Activated CD8-positive, alpha-beta T cell treated with anti-CD3 and anti-CD28 coated beads for 36 hours (primary cell): ENCODE data around the gene ALOX12. TPM values are rescaled to one million over a fixed set of nuclear protein-coding genes. Genes with fewer than 3 reads are reported as not detected.
A peak's percentile ranks its signal among the peaks of the same experiment; 100 is the strongest.

Experiments used
- ATAC-seq: fragments of 200-7000 bp; cut with Tn5 transposase; one replicate; pipeline ENCODE4 v1.10.0; 2021; ENCODE audit warnings: mild to moderate bottlenecking, moderate library complexity
- CTCF ChIA-PET: fragments of 350-600 bp; sonication (Branson Sonifier 250); formaldehyde crosslinking; loops from one replicate; lab custom pipeline; 2021; ENCODE audit warnings: antibody characterized with exemption; lab: Charles Lee
- POLR2A ChIA-PET: fragments of 350-600 bp; sonication (Branson Sonifier 250); formaldehyde crosslinking; loops from one replicate; lab custom pipeline; 2021; ENCODE audit warnings: antibody characterized with exemption; lab: Charles Lee
- DNase-seq: peaks from one replicate; pipeline ENCODE4 v3.0.0-alpha.2; 2020
- H3K27ac Mint-ChIP-seq: one replicate; pipeline ENCODE4 v1.8.0; 2021; ENCODE audit warnings: mild to moderate bottlenecking, mixed read lengths
- H3K27me3 Mint-ChIP-seq: one replicate; pipeline ENCODE4 v1.8.0; 2021; ENCODE audit warnings: mixed read lengths
- H3K36me3 Mint-ChIP-seq: one replicate; pipeline ENCODE4 v1.8.0; 2021; ENCODE audit warnings: low read depth, mixed read lengths
- H3K4me1 Mint-ChIP-seq: one replicate; pipeline ENCODE4 v1.8.0; 2021; ENCODE audit warnings: low read depth, mixed read lengths
- H3K4me3 Mint-ChIP-seq: one replicate; pipeline ENCODE4 v1.8.0; 2021; ENCODE audit warnings: mild to moderate bottlenecking, moderate library complexity, mixed read lengths
- H3K9me3 Mint-ChIP-seq: one replicate; pipeline ENCODE4 v1.8.0; 2021; ENCODE audit warnings: mixed read lengths
- CTCF ChIP-seq: fragments of 200-600 bp; IDR thresholded peaks from one replicate; pipeline ENCODE4 v1.8.0; 2022; ENCODE audit warnings: antibody characterized with exemption, mild to moderate bottlenecking
- intact Hi-C: fragments of 100-400 bp; cut with micrococcal nuclease; formaldehyde crosslinking; loops from one replicate; pipeline ENCODE4 v1.10.0; 2022
- total RNA-seq, 2 experiments: library from RNA; stranded (reverse); gene quantifications; one replicate each; pipeline ENCODE4 v1.2.3, GENCODE V29; 2021

ALOX12 gene
- total RNA-seq, 2 experiments from 2014 or later = not detected

GRCh38 chr17:7034955-7035590 lies 39.2 kb downstream of the ALOX12 start:
- H3K27me3 Mint-ChIP-seq = no peaks in the 10 kb centered on the region

GRCh38 chr17:7035591-7036368 lies 39.9 kb downstream of the ALOX12 start, which contains the start of gene SLC16A13:
TSS of gene SLC16A13 (plus strand) at chr17:7036015. CDS start at chr17:7036383, 368 bp downstream.
- peak; percentile 95 for ATAC-seq
- DNase-seq = peak; percentile 99
- CTCF ChIA-PET = interaction anchor here (1.0 to 2.5 kb wide), 4 partner anchors 10 to 125 kb away, joined by 3 to 22 read pairs (median 10); partner anchors contain the start of gene BCL6B
- POLR2A ChIA-PET = interaction anchor here (0.6 to 1.9 kb wide), 10 partner anchors 9 to 1617 kb away, joined by 3 to 18 read pairs (median 7); partner anchors contain the start of genes NUP88, PHF23 and RNASEK
- intact Hi-C loops = no loop called here
- TF ChIP-seq CTCF = no peak
- Mint-ChIP-seq H3K4me1 (peaks cover 47% of the 10 kb centered on the region), H3K27ac (peak within 1 kb of the TSS; percentile 96), H3K9me3 (peaks cover 2% of the 10 kb centered on the region), H3K4me3 (peak within 1 kb of the TSS; percentile 93), H3K27me3 (no peaks in the 10 kb centered on the region), H3K36me3 (no peaks in the 10 kb centered on the region)

More at GRCh38 chr17:7034955-7035590, 39.2 kb downstream of the ALOX12 start:
- DNase-seq (peak; percentile 75), ATAC-seq (peak; percentile 56)
- Mint-ChIP-seq H3K4me3 (peak overlapping the region; percentile 93), H3K27ac (peak overlapping the region; percentile 96), H3K9me3 (peaks cover 2% of the 10 kb centered on the region), H3K4me1 (peaks cover 53% of the 10 kb centered on the region), H3K36me3 (no peaks in the 10 kb centered on the region)
- TF ChIP-seq CTCF = no peak
- ChIA-PET CTCF (interaction anchor here (1.0 to 2.5 kb wide), 4 partner anchors 11 to 124 kb away, joined by 3 to 22 read pairs (median 10); partner anchors contain the start of gene BCL6B), POLR2A (interaction anchor here (0.6 to 1.9 kb wide), 9 partner anchors 9 to 1616 kb away, joined by 3 to 18 read pairs (median 7); partner anchors contain the start of genes NUP88, PHF23 and RNASEK)
- intact Hi-C loops = no loop called here

GRCh38 chr17:7038025-7038862 lies 42.4 kb downstream of the ALOX12 start:
- Mint-ChIP-seq H3K27me3 (no peaks in the 10 kb centered on the region), H3K27ac (peak overlapping the region; percentile 16), H3K4me3 (peak overlapping the region; percentile 23), H3K4me1 (peaks cover 44% of the 10 kb centered on the region), H3K36me3 (peaks cover 1% of the 10 kb centered on the region), H3K9me3 (peaks cover 2% of the 10 kb centered on the region)
- ChIA-PET CTCF (interaction anchor here (0.6 to 1.9 kb wide), 7 partner anchors 8 to 128 kb away, joined by 3 to 7 read pairs (median 3); no protein-coding TSS in a partner anchor), POLR2A (interaction anchor here (1.4 kb wide), 1 partner anchor 26 kb away, joined by 4 read pairs; the partner anchor contains the start of gene RNASEK)
- TF ChIP-seq CTCF = no peak
- no peak for ATAC-seq
- intact Hi-C loops = no loop called here
- no peak for DNase-seq

GRCh38 chr17:7039832-7040231 lies 44.0 kb downstream of the ALOX12 start:
- DNase-seq = no peak
- H3K27me3 Mint-ChIP-seq = no peaks in the 10 kb centered on the region
- H3K4me3 Mint-ChIP-seq = no peak overlapping the region
- no peak overlapping the region for H3K27ac Mint-ChIP-seq
- no peak for ATAC-seq
- ChIA-PET CTCF (interaction anchor here (0.9 to 2.9 kb wide), 6 partner anchors 12 to 125 kb away, joined by 3 to 9 read pairs (median 3); no protein-coding TSS in a partner anchor), POLR2A (interaction anchor here (1.3 kb wide), 1 partner anchor 17 kb away, joined by 3 read pairs; the partner anchor contains the start of gene BCL6B)
- no peaks in the 10 kb centered on the region for H3K9me3 Mint-ChIP-seq
- peaks cover 39% of the 10 kb centered on the region for H3K4me1 Mint-ChIP-seq
- intact Hi-C loops = no loop called here
- H3K36me3 Mint-ChIP-seq = peaks cover 1% of the 10 kb centered on the region
- no peak for TF ChIP-seq CTCF
